ENCODE data around the gene TANC1.

The TANC1 gene

GRCh38 chr2:159267921-159268320 is 299.5 kb downstream of the TANC1 start:
- DNase-seq (ENCODE audit: low read depth), result no peak

DNA sequence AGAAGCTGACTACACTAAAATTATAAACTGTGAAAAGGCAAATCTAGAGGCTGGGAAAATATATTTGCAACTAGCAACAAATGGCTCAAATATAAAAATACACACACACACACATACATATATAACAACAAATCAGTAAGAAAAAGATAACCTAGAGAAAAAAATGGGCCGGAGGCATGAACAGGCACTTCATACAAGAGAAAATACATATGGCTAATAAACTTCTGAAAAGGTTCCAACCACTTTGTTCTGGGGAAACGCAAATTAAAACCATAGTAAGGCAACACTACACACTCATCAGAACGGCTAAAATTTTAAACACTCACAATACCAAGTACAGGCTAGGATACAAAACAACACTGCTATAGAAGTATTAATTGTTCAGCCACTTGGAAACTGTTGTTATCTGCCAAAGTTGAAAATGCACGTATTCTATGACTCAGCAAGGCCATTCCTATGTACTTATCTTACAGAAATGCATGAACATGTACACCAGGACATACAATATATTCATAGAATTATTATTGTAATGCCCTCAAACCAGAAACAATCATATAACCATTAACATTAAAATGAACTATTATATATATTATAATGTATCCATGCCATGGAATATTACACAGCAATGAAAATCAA is 302.4 kb downstream of the TANC1 start:
- no peak for DNase-seq (ENCODE audit: low read depth)

- DNase-seq (ENCODE audit: low read depth), result no peak
Measured at GRCh38 chr2:159272156-159272555, 303.7 kb downstream of the TANC1 start.

- DNase-seq (ENCODE audit: low read depth), result no peak
Measured at GRCh38 chr2:159275111-159275510, 306.7 kb downstream of the TANC1 start.

DNA sequence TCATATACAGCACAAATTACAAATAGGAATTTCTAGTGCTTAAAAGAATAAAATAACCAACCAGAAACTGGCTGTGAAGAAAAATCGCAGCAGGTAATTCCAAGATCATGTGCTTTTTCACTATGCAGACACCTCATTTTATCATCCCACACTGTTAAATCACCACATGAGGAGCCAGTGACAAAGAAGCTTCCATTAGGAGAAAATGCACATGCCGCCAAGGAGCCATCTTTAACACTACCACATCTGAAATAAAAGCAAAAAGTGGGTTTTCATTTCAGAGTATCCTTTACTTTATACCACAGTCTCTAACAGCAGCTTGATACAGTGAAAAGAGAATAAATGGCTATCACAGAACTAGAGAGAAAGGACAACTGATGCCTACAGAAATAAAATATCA is 311.3 kb downstream of the TANC1 start:
- DNase-seq (ENCODE audit: low read depth), result no peak

DNA sequence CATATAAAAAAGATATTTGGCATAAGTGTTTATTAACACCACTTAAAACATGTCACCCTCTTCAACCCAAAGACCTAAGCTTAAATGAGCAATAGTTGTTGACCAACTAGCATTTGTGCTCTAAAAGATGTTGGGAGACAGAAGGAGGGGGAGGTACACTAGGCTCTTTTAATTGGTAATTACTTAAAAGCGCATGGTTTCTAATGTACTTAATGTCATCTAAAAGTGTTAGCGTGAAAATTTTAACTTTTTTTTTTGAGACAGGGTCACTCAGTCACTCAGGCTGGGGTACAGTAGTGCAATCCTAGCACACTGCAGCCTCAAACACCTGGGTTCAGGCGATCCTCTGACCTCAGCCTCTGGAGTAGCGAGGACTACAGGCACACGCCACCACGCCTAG is 312.6 kb downstream of the TANC1 start:
- DNase-seq (ENCODE audit: low read depth), result no peak

All from activated T-cell treated with anti-CD3 and anti-CD28 coated beads for 24 hours (primary cell).